HCT116 (cell line): ENCODE results near the gene LIMS2. TPM values are rescaled to one million over a fixed set of nuclear protein-coding genes. Genes with fewer than 3 reads are reported as not detected.
A peak's percentile ranks its signal among the peaks of the same experiment; 100 is the strongest.

ENCODE experiments used
- ATAC-seq: fragments of 200-7000 bp; cut with Tn5 transposase; 2 replicates; pipeline ENCODE4 v1.9.1; 2020; ENCODE audit warnings: mild to moderate bottlenecking, moderate library complexity
- BruUV-seq: library from RNA; stranded (reverse); fragments of 400-500 nt; replicated peaks from 2 replicates; lab custom pipeline; 2021; lab: Mats Ljungman, UMichigan
- CTCF ChIA-PET: fragments of 300-600 bp; sonication (Branson Sonifier 250); formaldehyde crosslinking; loops from one replicate; lab custom pipeline; 2021; ENCODE audit warnings: antibody characterized with exemption; lab: Charles Lee
- POLR2A ChIA-PET: fragments of 300-600, 350-600 bp; sonication (Branson Sonifier 250); formaldehyde crosslinking; loops from one replicate; lab custom pipeline; 2021; ENCODE audit warnings: antibody characterized with exemption; lab: Charles Lee
- RAD21 ChIA-PET, 2 experiments: fragments of 300-600 bp; sonication (Branson Sonifier 250); formaldehyde crosslinking; loops; one replicate each; lab custom pipeline; 2023; ENCODE audit warnings: low total read pairs in 2 of 2; ENCODE audit not compliant: uncharacterized antibody in 2 of 2, unreplicated experiment in 2 of 2, low non-redundant PET in 1 of 2; lab: Charles Lee
- DNase-seq: peaks from one replicate; pipeline ENCODE4 v3.0.0-alpha.2; 2010; ENCODE audit warnings: low read depth, low spot score
- H2AFZ ChIP-seq: fragments of 200-600 bp; shearing (Covaris generic), sonication (generic); 2 replicates; pipeline ENCODE4 v1.6.1; 2017; ENCODE audit warnings: low read depth, mixed run types, mixed read lengths, antibody characterized with exemption, low read length; ENCODE audit not compliant: poor library complexity, severe bottlenecking
- H3K27ac ChIP-seq: 2 replicates; pipeline ENCODE4 v1.5.1; 2012; ENCODE audit warnings: low read depth, low read length
- H3K27me3 ChIP-seq: fragments of 200-600 bp; sonication (generic); 2 replicates; pipeline ENCODE4 v1.6.1; 2016; ENCODE audit warnings: mixed run types, low read length, mixed read lengths; ENCODE audit not compliant: insufficient read depth
- H3K36me3 ChIP-seq, 2 experiments: fragments of 200-500 bp in 1 of 2; fragments of 200-600 bp in 1 of 2; sonication (Bioruptor generic) in 1 of 2; sonication (generic) in 1 of 2; 2 replicates each; pipeline versions ENCODE4 v1.5.1 to v1.6.1; 2014 to 2016; ENCODE audit warnings: low read length in 2 of 2, inconsistent platforms in 1 of 2, mixed read lengths in 1 of 2, mixed run types in 1 of 2; ENCODE audit not compliant: insufficient read depth in 2 of 2, control insufficient read depth in 1 of 2
- H3K4me1 ChIP-seq, 2 experiments: fragments of 200-600 bp in 1 of 2; sonication (generic) in 1 of 2; 2 replicates each; pipeline versions ENCODE4 v1.5.1 to v1.6.1; 2012 to 2017; ENCODE audit warnings: low read length in 2 of 2, inconsistent platforms in 1 of 2, mild to moderate bottlenecking in 1 of 2, mixed read lengths in 1 of 2, mixed run types in 1 of 2, moderate library complexity in 1 of 2; ENCODE audit not compliant: insufficient read depth in 2 of 2, control insufficient read depth in 1 of 2
- H3K4me2 ChIP-seq: fragments of 200-600 bp; sonication (generic); 2 replicates; pipeline ENCODE4 v1.6.1; 2017; ENCODE audit warnings: mixed run types, low read length, mixed read lengths
- H3K4me3 ChIP-seq, 2 experiments: fragments of 200-600 bp in 1 of 2; sonication (generic) in 1 of 2; replicated peaks in 1 of 2; 2 replicates each; pipeline ENCODE4 v1.5.1; 2011 to 2016; ENCODE audit warnings: low read length in 2 of 2, control low read depth in 1 of 2, low read depth in 1 of 2, mild to moderate bottlenecking in 1 of 2, mixed read lengths in 1 of 2, mixed run types in 1 of 2
- H3K79me2 ChIP-seq: fragments of 200-600 bp; sonication (generic); 2 replicates; pipeline ENCODE4 v1.6.1; 2017; ENCODE audit warnings: mild to moderate bottlenecking, mixed run types, low read length, moderate library complexity, mixed read lengths; ENCODE audit not compliant: insufficient read depth
- H3K9ac ChIP-seq: fragments of 200-600 bp; sonication (generic); 2 replicates; pipeline ENCODE4 v1.6.1; 2016; ENCODE audit warnings: low read length, mixed read lengths
- H3K9me2 ChIP-seq: fragments of 200-600 bp; sonication (generic), shearing (Covaris generic); 2 replicates; pipeline ENCODE4 v1.6.1; 2017; ENCODE audit warnings: mixed run types, mild to moderate bottlenecking, moderate library complexity; ENCODE audit not compliant: insufficient read depth
- H3K9me3 ChIP-seq, 2 experiments: fragments of 200-500 bp in 1 of 2; fragments of 200-600 bp in 1 of 2; sonication (Bioruptor generic) in 1 of 2; sonication (generic) in 1 of 2; 2 replicates each; pipeline ENCODE4 v1.6.1; 2014 to 2017; ENCODE audit warnings: low read length in 2 of 2, mixed read lengths in 2 of 2, inconsistent platforms in 1 of 2, low read depth in 1 of 2, mild to moderate bottlenecking in 1 of 2, mixed run types in 1 of 2, moderate library complexity in 1 of 2; ENCODE audit not compliant: control insufficient read depth in 1 of 2, insufficient read depth in 1 of 2
- H4K20me1 ChIP-seq: fragments of 200-600 bp; sonication (generic), shearing (Covaris generic); 2 replicates; pipeline ENCODE4 v1.6.1; 2017; ENCODE audit warnings: mixed run types, mild to moderate bottlenecking, moderate library complexity; ENCODE audit not compliant: insufficient read depth
- CBX3 ChIP-seq: IDR thresholded peaks from 2 replicates; pipeline ENCODE4 v1.6.1; 2012; ENCODE audit warnings: low read depth
- EGR1 ChIP-seq: IDR thresholded peaks from 2 replicates; pipeline ENCODE4 v1.6.1; 2012; ENCODE audit warnings: low read depth
- ELF1 ChIP-seq: IDR thresholded peaks from 2 replicates; pipeline ENCODE4 v1.6.1; 2012; ENCODE audit warnings: low read depth, borderline replicate concordance
- EZH2 ChIP-seq: fragments of 200-600 bp; sonication (generic); IDR thresholded peaks from 2 replicates; pipeline ENCODE4 v1.6.1; 2017; ENCODE audit warnings: antibody characterized with exemption, mixed run types
- JUND ChIP-seq: IDR thresholded peaks from 2 replicates; pipeline ENCODE4 v1.6.1; 2012
- POLR2A ChIP-seq: IDR thresholded peaks from 2 replicates; pipeline ENCODE4 v1.7.0; 2011; ENCODE audit warnings: borderline replicate concordance; ENCODE audit not compliant: insufficient read depth, insufficient read length; ENCODE audit errors: extremely low read depth
- POLR2AphosphoS5 ChIP-seq: IDR thresholded peaks from 2 replicates; pipeline ENCODE4 v1.6.1; 2011; ENCODE audit warnings: mild to moderate bottlenecking, low read depth, low read length, moderate library complexity
- SIN3A ChIP-seq: IDR thresholded peaks from 2 replicates; pipeline ENCODE4 v1.6.1; 2012; ENCODE audit warnings: low read depth
- SP1 ChIP-seq: IDR thresholded peaks from 2 replicates; pipeline ENCODE4 v1.6.1; 2012; ENCODE audit warnings: low read depth
- SRF ChIP-seq: IDR thresholded peaks from 2 replicates; pipeline ENCODE4 v1.6.1; 2012; ENCODE audit warnings: low read depth
- TCF7L2 ChIP-seq: IDR thresholded peaks from 2 replicates; pipeline ENCODE4 v1.7.0; 2011; ENCODE audit warnings: borderline replicate concordance, inconsistent platforms; ENCODE audit not compliant: insufficient read depth, insufficient read length; ENCODE audit errors: extremely low read depth
- intact Hi-C: fragments of 100-400 bp; cut with micrococcal nuclease; formaldehyde crosslinking; loops from 2 replicates; pipeline ENCODE4 v1.10.0; 2022
- total RNA-seq: library from RNA; stranded (reverse); gene quantifications from one replicate; pipeline ENCODE4 v1.2.1, GENCODE V29; 2021; ENCODE audit not compliant: unreplicated experiment
- TF ChIP-seq, protein P1 (sequence below): IDR thresholded peaks from 2 replicates; pipeline ENCODE4 v1.6.1; 2012; ENCODE audit warnings: low read depth
- TF ChIP-seq, protein P2 (sequence below): IDR thresholded peaks from 2 replicates; pipeline ENCODE4 v1.6.1; 2012
- TF ChIP-seq, protein P3 (sequence below): IDR thresholded peaks from 2 replicates; pipeline ENCODE4 v1.6.1; 2012

The LIMS2 gene
- total RNA-seq, 1 experiment from 2014 or later, result 3.7 TPM

DNA sequence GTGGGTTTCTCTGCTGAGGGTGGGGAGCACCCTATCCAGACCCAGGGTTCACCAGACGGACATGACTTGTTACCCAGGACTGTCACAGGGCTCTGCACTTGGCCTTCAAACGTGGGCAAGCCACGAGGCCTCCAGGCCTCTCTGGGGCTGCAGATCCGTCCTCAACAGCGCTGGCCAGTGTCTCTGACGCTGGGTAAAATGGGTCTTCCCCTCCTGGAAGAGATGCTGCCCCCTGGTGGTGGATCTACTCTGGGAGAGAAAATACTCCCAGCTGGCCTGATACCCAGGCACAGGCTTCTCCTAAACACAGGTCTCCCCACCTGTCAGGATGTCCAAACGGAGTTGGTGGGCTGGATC is 25.7 kb downstream of the LIMS2 start (continued):
- TF ChIP-seq, protein P1, sequence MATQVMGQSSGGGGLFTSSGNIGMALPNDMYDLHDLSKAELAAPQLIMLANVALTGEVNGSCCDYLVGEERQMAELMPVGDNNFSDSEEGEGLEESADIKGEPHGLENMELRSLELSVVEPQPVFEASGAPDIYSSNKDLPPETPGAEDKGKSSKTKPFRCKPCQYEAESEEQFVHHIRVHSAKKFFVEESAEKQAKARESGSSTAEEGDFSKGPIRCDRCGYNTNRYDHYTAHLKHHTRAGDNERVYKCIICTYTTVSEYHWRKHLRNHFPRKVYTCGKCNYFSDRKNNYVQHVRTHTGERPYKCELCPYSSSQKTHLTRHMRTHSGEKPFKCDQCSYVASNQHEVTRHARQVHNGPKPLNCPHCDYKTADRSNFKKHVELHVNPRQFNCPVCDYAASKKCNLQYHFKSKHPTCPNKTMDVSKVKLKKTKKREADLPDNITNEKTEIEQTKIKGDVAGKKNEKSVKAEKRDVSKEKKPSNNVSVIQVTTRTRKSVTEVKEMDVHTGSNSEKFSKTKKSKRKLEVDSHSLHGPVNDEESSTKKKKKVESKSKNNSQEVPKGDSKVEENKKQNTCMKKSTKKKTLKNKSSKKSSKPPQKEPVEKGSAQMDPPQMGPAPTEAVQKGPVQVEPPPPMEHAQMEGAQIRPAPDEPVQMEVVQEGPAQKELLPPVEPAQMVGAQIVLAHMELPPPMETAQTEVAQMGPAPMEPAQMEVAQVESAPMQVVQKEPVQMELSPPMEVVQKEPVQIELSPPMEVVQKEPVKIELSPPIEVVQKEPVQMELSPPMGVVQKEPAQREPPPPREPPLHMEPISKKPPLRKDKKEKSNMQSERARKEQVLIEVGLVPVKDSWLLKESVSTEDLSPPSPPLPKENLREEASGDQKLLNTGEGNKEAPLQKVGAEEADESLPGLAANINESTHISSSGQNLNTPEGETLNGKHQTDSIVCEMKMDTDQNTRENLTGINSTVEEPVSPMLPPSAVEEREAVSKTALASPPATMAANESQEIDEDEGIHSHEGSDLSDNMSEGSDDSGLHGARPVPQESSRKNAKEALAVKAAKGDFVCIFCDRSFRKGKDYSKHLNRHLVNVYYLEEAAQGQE, result no peak
- TF ChIP-seq, protein P2, sequence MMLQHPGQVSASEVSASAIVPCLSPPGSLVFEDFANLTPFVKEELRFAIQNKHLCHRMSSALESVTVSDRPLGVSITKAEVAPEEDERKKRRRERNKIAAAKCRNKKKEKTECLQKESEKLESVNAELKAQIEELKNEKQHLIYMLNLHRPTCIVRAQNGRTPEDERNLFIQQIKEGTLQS, result no peak
- TF ChIP-seq, protein P3, sequence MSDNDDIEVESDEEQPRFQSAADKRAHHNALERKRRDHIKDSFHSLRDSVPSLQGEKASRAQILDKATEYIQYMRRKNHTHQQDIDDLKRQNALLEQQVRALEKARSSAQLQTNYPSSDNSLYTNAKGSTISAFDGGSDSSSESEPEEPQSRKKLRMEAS, result no peak; the same call in 1 of the 2 replicates
- no peak for TF ChIP-seq SRF
- TF ChIP-seq EZH2, result no peak
- no peak for TF ChIP-seq SP1
- no peak for TF ChIP-seq EGR1
- TF ChIP-seq POLR2A, result no peak
- no peak for TF ChIP-seq CBX3
- TF ChIP-seq POLR2AphosphoS5, result 0 out of 2 replicates have a peak, but pooled peaks have one; percentile 24
- TF ChIP-seq TCF7L2, result no peak

DNA sequence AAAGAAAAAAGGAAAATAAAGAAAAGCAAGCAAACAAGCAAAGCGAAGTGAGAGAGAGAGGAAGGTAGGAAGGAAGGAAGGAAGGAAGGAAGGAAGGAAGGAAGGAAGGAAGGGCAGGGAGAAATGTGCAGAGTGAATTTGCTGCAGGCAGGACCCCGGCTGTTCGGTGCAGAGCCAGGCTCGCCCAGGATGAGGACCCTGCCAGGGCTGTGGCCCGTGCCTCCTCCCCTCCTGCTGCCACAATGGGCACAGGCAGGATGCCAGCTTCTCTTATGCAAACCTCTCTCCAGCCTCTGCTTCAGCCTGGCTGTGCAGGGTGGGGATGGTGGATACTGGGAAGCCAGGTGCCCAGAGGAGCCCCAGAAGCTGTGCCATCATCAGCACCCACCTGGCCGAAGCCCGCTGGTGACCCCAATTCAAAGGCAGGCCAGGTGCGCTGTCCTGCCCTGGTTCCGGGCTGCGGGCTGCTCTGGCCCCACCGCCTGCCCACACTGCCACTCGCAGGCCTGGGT is 26.2 kb downstream of the LIMS2 start:
- Histone ChIP-seq H4K20me1 (no peaks in the 10 kb centered on the region), H3K4me3 (no peak overlapping the region), H3K9me3 (no peaks in the 10 kb centered on the region), H3K36me3 (no peaks in the 10 kb centered on the region), H3K27me3 (no peaks in the 10 kb centered on the region), H3K4me1 (peaks cover 9 to 31% of the 10 kb centered on the region in 2 experiments), H3K79me2 (no peaks in the 10 kb centered on the region), H3K4me2 (no peak overlapping the region), H3K9me2 (no peaks in the 10 kb centered on the region)
- BruUV-seq, result no TSS peak
- no peak for DNase-seq
- RAD21 ChIA-PET, result interaction anchor here (1.4 to 1.8 kb wide), 3 partner anchors 58 kb away, joined by 3 to 15 read pairs (median 9); no protein-coding TSS in a partner anchor
- TF ChIP-seq, protein P3, result no peak
- TF ChIP-seq ELF1 (no peak), JUND (no peak), SRF (no peak), EZH2 (no peak), SIN3A (no peak)
- TF ChIP-seq, all 23 proteins: peak for 0
- intact Hi-C loops, result loop anchor here (1.0 to 10.0 kb wide), 3 partner anchors 58 to 452 kb away; no protein-coding TSS in a partner anchor
- POLR2A ChIA-PET, result no interaction called here
- Histone ChIP-seq H3K9ac (no peak overlapping the region), H3K27ac (no peak overlapping the region), H2AFZ (no peak overlapping the region)
- CTCF ChIA-PET, result interaction anchor here (1.0 to 5.8 kb wide), 3 partner anchors 23 to 452 kb away, joined by 3 to 97 read pairs (median 17); no protein-coding TSS in a partner anchor
- peak; percentile 10 for ATAC-seq
